K562 treated with DMSO at 1 percent for 48 hours (cell line): ENCODE measurements around the gene BRSK2. TPM values are rescaled to one million over a fixed set of nuclear protein-coding genes. Genes with fewer than 3 reads are reported as not detected.

Experiments used
- total RNA-seq: library from RNA; unstranded; fragments of 300-600 nt; gene quantifications from 2 replicates; pipeline ENCODE4 v1.2.3, GENCODE V29; 2022; ENCODE audit warnings: low replicate concordance; ENCODE audit errors: extremely low read depth

BRSK2 gene
- total RNA-seq, result not detected in 2 replicates

GRCh38 chr11:1389932-1390568 is at the start of gene BRSK2:
Gene BRSK2 (plus strand): TSS chr11:1389934. CDS start chr11:1390285, 351 bp downstream.

GRCh38 chr11:1486054-1486825 is 96.5 kb downstream of the BRSK2 start, which contains the start of gene MOB2:
Gene MOB2 (minus strand): TSS chr11:1486779. CDS start chr11:1486556, 223 bp downstream.

Other genes with a start within 250 kb of the BRSK2 start
- not detected in 2 replicates for gene MUC5AC, start 232.0 kb upstream of the BRSK2 start, total RNA-seq
- not detected in 2 replicates for gene MUC5B, start 166.9 kb upstream of the BRSK2 start, total RNA-seq
- gene TOLLIP, start 80.3 kb upstream of the BRSK2 start, total RNA-seq, result not detected in 2 replicates
- not detected in 2 replicates for gene MOB2, start 96.8 kb downstream of the BRSK2 start, total RNA-seq
- not detected in 2 replicates for gene DUSP8, start 182.3 kb downstream of the BRSK2 start, total RNA-seq
- gene KRTAP5-1, start 195.3 kb downstream of the BRSK2 start, total RNA-seq, result not detected in 2 replicates
- gene KRTAP5-2, start 208.4 kb downstream of the BRSK2 start, total RNA-seq, result not detected in 2 replicates
- gene KRTAP5-3, start 218.5 kb downstream of the BRSK2 start, total RNA-seq, result not detected in 2 replicates
- not detected in 2 replicates for gene KRTAP5-4, start 232.2 kb downstream of the BRSK2 start, total RNA-seq
- gene KRTAP5-5, start 239.8 kb downstream of the BRSK2 start, total RNA-seq, result not detected in 2 replicates